Mucosa of rectum (tissue), 2 donors: Measurements from ENCODE around the gene ANO10.
"Not testable (repeated sequence)": the region's sequence is repeated elsewhere in the genome, so short reads cannot be mapped to it uniquely, and the experiment has no call there.

ENCODE experiments used
- H3K27ac ChIP-seq, 2 donors: one replicate each; pipeline ENCODE4 v1.7.0; 2013; ENCODE audit warnings: inconsistent platforms in 2 of 2, low read depth in 2 of 2, low read length in 2 of 2
- H3K27me3 ChIP-seq, 2 donors: one replicate each; pipeline ENCODE4 v1.7.0; 2013; ENCODE audit warnings: low read length in 2 of 2; ENCODE audit not compliant: control insufficient read depth in 2 of 2, insufficient read depth in 2 of 2
- H3K36me3 ChIP-seq, 2 donors: one replicate each; pipeline ENCODE4 v1.7.0; 2013; ENCODE audit warnings: low read length in 2 of 2; ENCODE audit not compliant: control insufficient read depth in 2 of 2, insufficient read depth in 2 of 2
- H3K4me1 ChIP-seq, 2 donors: one replicate each; pipeline ENCODE4 v1.7.0; 2013; ENCODE audit warnings: low read length in 2 of 2, mild to moderate bottlenecking in 1 of 2; ENCODE audit not compliant: control insufficient read depth in 2 of 2, insufficient read depth in 2 of 2
- H3K4me3 ChIP-seq, 2 donors: one replicate each; pipeline ENCODE4 v1.7.0; 2013; ENCODE audit warnings: low read length in 2 of 2
- H3K9ac ChIP-seq, 2 donors: one replicate each; pipeline ENCODE4 v1.7.0; 2013; ENCODE audit warnings: low read length in 2 of 2, low read depth in 1 of 2, mild to moderate bottlenecking in 1 of 2
- H3K9me3 ChIP-seq, 2 donors: one replicate each; pipeline ENCODE4 v1.7.0; 2013; ENCODE audit warnings: low read length in 2 of 2; ENCODE audit not compliant: control insufficient read depth in 2 of 2
- donor health status: healthy.
- donor health status: Normal muscosa, but diverticular disease.

ANO10 gene

DNA sequence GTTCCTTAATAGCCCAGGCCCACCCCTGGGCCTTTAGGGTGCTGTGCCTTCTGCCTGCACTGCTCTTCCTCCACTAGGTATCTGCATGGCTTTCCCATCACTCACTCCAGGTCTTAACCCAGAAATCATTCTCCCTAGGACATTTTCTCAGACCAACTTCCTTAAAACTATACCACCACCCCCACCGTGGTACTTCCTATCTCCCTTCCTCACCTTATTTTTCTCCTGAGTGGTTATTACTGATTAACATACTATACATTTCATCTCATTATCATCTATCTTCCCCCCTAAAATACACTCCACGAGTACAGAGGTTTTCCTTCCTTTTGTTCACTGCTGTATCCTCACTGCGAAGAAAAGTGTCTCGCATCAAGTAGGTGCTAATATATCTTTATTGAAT lies 115.2 kb downstream of the ANO10 start:
- Histone ChIP-seq H3K27ac (no peak overlapping the region), H3K9ac (no peak overlapping the region), H3K4me1 (no peaks in the 10 kb centered on the region), H3K9me3 (no peaks in the 10 kb centered on the region), H3K36me3 (no peaks in the 10 kb centered on the region), H3K27me3 (no peaks in the 10 kb centered on the region), H3K4me3 (no peak overlapping the region)

DNA sequence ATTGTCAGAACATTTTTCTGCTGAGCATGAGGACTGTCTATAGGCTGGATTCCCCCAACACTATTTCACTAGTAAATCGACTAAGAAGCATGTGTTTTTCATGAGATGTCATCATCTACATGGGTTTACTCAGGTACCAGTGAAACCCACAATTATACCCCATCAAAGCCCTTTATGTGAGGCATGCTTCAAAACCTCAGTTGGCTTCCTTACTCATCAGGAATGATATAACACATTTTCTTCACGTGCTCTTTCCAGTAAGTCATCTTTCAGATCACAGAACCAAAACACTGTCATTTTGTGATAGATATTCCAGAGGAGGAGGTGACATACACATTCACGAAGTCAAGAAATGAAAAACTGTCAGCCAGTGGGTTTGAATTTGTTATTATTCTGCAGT lies 116.5 kb downstream of the ANO10 start:
- H3K4me1 ChIP-seq, result no peaks in the 10 kb centered on the region

DNA sequence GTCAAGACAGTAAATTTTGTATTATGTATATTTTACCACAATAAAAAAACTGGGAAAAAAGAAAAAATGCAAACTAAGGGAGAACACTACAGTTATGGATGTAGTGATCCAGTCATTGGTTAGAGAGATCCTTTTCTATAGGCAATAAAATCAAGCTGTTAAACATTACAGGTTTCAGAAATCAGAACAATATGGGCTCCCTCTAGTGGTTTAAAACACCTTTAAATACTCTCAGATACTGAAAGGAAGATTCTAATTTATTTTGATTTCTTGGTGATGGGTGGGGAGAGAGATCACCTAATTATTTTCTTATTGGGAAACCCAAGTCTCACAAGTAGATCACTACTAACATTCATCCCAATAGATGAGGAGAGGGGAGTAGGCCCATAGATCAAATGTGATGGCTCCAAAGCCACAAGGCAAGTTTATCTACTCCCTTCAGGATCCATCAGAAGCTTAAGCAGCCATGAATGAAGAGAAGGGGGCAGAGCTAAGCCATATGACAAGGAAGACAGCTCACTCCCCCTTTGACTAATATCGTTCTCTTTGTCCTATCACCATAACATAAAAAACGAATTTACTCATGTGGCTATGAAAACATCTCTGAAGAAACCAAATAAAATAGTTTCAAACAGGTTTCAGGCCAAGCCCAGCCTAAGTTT lies 118.6 kb downstream of the ANO10 start:
- no peak overlapping the region for H3K9ac ChIP-seq
- no peak overlapping the region for H3K4me3 ChIP-seq
- H3K4me1 ChIP-seq, result no peaks in the 10 kb centered on the region
- H3K36me3 ChIP-seq, result no peaks in the 10 kb centered on the region
- no peak overlapping the region for H3K27ac ChIP-seq
- no peaks in the 10 kb centered on the region for H3K27me3 ChIP-seq
- H3K9me3 ChIP-seq, result no peaks in the 10 kb centered on the region

More for the DNA sequence above, 116.5 kb downstream of the ANO10 start:
- Histone ChIP-seq H3K27me3 (no peaks in the 10 kb centered on the region), H3K9ac (no peak overlapping the region), H3K9me3 (no peaks in the 10 kb centered on the region), H3K36me3 (no peaks in the 10 kb centered on the region), H3K27ac (no peak overlapping the region), H3K4me3 (no peak overlapping the region)

DNA sequence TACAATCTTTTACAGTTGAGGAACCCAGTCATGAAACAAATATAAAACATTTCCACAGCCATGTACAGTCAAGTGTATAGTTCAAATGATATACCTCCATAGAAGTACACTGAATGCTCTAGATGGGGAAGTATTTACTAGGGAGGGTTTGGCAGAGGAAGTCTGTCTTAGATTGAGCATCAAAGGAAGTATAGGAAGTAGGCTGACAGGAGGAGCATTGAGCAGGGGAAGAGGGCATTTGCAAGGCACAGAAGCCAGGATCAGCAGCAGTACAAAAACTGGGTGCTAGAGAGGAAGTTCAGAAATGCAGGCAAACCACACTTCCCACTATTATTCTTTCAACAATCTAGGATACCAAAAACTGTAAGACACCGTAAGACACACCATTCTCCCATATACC lies 122.6 kb downstream of the ANO10 start:
- Histone ChIP-seq H3K27ac (no peak overlapping the region), H3K9ac (no peak overlapping the region), H3K4me1 (no peaks in the 10 kb centered on the region), H3K9me3 (no peaks in the 10 kb centered on the region), H3K4me3 (no peak overlapping the region), H3K27me3 (no peaks in the 10 kb centered on the region), H3K36me3 (no peaks in the 10 kb centered on the region)

DNA sequence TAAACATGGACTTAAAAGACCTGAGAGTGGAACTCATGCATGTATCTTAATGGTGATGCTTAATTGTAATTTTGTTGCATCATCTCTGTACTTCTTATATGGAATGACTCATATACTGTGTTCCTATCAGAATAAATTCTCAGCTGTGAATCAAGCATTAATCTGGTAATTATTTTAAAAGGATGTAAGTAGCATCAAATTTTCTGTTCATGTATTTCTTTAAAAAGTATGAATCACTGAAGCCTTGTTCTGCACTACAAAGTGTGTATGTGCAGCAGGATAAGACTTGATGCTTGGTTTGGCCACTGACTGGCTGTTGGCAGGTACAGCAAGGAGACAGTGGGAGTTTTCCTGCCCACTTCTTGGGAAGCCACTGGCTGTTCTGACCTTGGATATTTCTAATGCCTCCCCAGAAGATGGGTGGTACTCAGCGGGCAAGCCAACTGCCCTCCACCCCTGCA lies 123.9 kb downstream of the ANO10 start:
- no peaks in the 10 kb centered on the region for H3K4me1 ChIP-seq
- H3K9ac ChIP-seq, result no peak overlapping the region
- H3K9me3 ChIP-seq, result no peaks in the 10 kb centered on the region
- no peak overlapping the region for H3K27ac ChIP-seq
- H3K36me3 ChIP-seq, result no peaks in the 10 kb centered on the region
- H3K27me3 ChIP-seq, result no peaks in the 10 kb centered on the region
- H3K4me3 ChIP-seq, result no peak overlapping the region

DNA sequence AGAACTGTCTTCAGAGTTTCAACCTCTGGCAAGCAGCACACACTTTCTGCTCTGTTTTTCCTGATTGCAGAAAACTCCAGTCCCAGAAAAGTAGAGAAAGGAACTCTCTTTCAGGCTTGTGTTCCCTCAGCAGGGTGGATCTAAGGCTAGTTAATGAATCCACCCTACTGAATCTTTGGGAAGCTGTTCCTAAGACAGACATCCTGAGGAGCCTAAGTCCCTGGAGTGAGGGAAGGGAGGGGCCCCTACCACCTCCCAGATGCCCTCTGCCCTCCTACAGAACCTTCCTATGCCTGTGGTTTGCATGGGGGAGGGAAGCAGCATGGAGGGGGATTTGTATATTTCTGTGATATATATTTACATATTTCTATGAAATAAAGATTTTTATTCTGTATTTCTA lies 124.4 kb downstream of the ANO10 start:
- no peak overlapping the region for H3K9ac ChIP-seq
- no peaks in the 10 kb centered on the region for H3K36me3 ChIP-seq
- H3K9me3 ChIP-seq, result no peaks in the 10 kb centered on the region
- H3K27ac ChIP-seq, result no peak overlapping the region
- no peak overlapping the region for H3K4me3 ChIP-seq
- no peaks in the 10 kb centered on the region for H3K27me3 ChIP-seq
- no peaks in the 10 kb centered on the region for H3K4me1 ChIP-seq

DNA sequence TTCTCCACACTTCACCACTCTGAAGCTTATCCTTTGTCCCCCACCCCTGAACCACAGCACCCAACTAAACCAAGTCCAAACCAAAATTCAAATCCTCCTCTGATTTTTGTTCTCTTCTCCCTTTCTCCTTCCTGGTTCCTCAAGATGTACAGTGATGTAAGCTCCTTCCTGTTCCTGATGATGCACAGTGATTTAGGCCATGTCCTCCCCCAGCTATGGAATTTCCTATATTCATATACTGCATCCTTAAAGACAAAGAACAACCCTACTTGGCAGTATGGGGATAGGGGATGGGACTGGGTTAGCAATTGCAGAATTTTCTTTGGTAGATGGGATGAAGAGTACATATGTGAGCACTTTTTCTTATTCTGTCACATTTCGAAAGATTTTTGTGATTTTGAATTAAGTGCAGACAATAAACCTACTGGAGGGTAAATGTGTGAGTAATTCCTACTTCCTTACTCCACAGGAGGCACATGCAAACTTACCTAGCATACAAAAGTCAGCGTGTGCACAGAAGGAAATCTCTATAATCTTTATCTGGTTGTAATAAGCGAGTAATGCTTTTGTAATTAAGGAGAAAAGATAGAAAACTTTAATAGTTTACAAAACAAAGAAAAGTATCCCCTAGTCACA lies 125.0 kb downstream of the ANO10 start:
- Histone ChIP-seq H3K9ac (no peak overlapping the region), H3K9me3 (no peaks in the 10 kb centered on the region), H3K27me3 (no peaks in the 10 kb centered on the region), H3K36me3 (no peaks in the 10 kb centered on the region), H3K4me1 (no peaks in the 10 kb centered on the region), H3K4me3 (no peak overlapping the region), H3K27ac (no peak overlapping the region)

DNA sequence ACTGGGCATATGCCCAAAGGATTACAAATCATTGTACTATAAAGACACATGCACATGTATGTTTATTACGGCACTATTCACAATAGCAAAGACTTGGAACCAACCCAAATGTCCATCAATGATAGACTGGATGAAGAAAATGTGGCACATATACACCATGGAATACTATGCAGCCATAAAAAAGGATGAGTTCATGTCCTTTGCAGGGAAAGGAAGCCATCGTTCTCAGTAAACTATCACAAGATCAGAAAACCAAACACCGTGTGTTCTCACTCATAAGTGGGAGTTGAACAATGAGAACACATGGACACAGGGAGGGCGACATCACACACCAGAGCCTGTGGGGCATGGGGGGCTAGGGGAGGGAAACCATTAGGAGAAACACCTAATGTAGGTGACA lies 128.9 kb downstream of the ANO10 start:
- not testable (repeated sequence) for H3K27me3 ChIP-seq, H3K9me3 ChIP-seq, H3K27ac ChIP-seq, H3K4me1 ChIP-seq, H3K9ac ChIP-seq, H3K4me3 ChIP-seq, H3K36me3 ChIP-seq

DNA sequence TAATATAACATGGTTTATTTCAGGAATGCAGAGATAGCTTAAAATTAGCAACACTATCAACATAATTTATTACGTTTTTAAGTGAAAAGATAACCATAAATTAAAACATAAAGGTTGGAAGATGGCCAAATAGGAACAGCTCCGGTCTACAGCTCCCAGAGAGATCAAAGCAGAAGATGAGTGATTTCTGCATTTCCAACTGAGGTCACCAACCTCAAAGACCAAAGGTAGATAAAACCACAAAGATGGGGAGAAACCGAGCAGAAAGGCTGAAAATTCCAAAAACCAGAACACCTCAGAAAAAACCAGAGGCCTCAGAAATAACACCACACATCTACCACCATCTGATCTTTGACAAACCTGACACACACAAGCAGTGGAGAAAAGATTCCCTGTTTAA lies 130.0 kb downstream of the ANO10 start:
- H3K27ac ChIP-seq, H3K36me3 ChIP-seq: not testable (repeated sequence)

DNA sequence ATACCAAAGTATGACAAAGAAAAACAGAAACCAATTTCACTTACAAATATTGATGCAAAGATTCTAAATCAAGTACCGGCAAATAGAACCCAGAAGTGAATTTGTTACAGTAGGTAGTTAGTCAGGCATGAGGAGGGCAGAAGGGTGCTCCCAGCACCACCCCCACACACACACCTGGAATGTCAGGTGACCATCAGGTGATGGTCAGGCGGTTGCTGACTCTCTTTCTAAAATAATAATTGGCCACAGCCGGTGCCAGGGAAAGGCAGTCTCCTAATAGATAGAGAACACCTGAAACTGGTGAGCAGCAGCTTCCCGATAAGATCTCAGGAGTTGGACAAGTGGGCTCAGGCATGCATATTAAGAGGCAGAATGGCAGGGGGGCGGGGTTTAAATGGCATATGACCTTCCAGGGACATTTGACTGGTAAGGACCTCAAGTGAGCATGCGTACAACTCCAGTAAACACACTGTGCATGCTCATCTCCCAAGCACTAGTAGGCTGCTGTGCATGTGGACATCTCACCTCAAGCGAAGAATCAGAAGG lies 131.1 kb downstream of the ANO10 start:
- Histone ChIP-seq H3K27me3 (no peaks in the 10 kb centered on the region), H3K9ac (no peak overlapping the region), H3K4me1 (no peaks in the 10 kb centered on the region), H3K27ac (no peak overlapping the region), H3K9me3 (no peaks in the 10 kb centered on the region), H3K4me3 (no peak overlapping the region), H3K36me3 (no peaks in the 10 kb centered on the region)

More for the DNA sequence above, 130.0 kb downstream of the ANO10 start:
- not testable (repeated sequence) for H3K27me3 ChIP-seq, H3K9me3 ChIP-seq, H3K4me1 ChIP-seq, H3K9ac ChIP-seq, H3K4me3 ChIP-seq
